GM12801 (cell line): ENCODE measurements around the gene CALCR.

ENCODE experiments used
- TF ChIP-seq, protein P1 (sequence below): IDR thresholded peaks from one replicate; pipeline ENCODE4 v1.5.1; 2011; ENCODE audit warnings: control low read depth; ENCODE audit not compliant: insufficient read length; ENCODE audit errors: extremely low read depth

The CALCR gene

DNA sequence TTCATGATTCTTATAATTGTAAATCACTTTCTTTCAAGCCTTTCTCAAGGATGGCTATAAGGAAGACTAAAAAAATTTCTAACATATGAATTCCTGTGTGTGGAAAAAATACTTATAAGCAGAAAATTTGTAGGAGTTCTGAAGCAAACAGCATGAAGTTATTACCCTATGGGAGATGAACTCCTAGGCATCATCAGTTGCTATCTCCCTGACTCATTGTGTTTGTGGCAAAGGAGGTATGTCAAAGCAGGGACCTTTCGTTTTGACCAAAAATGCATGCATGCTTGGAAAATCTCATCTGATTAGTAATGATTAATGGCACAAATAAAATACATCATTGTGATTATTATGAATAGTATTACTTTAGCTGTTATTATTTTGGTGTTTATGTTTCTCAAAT lies 59.4 kb downstream of the CALCR start:
- TF ChIP-seq, protein P1, sequence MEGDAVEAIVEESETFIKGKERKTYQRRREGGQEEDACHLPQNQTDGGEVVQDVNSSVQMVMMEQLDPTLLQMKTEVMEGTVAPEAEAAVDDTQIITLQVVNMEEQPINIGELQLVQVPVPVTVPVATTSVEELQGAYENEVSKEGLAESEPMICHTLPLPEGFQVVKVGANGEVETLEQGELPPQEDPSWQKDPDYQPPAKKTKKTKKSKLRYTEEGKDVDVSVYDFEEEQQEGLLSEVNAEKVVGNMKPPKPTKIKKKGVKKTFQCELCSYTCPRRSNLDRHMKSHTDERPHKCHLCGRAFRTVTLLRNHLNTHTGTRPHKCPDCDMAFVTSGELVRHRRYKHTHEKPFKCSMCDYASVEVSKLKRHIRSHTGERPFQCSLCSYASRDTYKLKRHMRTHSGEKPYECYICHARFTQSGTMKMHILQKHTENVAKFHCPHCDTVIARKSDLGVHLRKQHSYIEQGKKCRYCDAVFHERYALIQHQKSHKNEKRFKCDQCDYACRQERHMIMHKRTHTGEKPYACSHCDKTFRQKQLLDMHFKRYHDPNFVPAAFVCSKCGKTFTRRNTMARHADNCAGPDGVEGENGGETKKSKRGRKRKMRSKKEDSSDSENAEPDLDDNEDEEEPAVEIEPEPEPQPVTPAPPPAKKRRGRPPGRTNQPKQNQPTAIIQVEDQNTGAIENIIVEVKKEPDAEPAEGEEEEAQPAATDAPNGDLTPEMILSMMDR, result no peak

DNA sequence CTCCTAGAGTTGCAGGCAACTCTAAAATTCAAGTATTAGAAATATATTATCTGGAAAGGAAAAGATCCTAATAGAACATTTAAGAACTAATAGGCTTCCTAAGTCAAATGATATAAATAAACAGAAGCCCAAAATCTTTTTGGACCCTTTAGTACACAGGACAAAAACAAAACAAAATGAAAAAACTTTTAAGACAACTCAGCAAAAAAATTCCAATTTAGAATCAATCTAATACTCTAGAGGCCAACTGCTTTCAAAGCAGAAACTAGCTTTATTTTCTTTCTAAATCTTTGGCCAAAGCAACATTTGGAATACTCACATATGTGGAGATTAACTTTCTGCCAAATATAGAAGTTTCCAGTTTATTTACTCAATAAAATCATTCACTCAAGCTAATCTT lies 65.2 kb downstream of the CALCR start:
- TF ChIP-seq, protein P1, result no peak

DNA sequence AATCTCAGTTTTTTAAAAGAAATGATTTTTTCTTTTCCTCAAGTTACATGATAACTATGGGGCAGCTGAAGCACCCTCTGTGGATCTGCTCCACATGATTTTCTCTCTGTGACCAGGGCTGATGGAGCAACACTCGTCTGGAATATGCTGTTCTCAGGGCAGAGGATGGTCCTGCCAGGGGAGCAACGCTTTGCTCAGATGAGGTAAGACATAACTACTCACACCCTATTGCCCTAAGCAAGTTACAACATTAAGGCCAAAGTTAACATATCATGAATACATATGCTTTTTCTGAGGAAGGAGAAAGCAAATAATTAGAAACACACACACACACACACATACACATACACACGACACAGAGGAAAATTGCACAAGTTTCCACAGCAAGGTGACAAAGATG lies 71.4 kb downstream of the CALCR start:
- TF ChIP-seq, protein P1, result no peak

DNA sequence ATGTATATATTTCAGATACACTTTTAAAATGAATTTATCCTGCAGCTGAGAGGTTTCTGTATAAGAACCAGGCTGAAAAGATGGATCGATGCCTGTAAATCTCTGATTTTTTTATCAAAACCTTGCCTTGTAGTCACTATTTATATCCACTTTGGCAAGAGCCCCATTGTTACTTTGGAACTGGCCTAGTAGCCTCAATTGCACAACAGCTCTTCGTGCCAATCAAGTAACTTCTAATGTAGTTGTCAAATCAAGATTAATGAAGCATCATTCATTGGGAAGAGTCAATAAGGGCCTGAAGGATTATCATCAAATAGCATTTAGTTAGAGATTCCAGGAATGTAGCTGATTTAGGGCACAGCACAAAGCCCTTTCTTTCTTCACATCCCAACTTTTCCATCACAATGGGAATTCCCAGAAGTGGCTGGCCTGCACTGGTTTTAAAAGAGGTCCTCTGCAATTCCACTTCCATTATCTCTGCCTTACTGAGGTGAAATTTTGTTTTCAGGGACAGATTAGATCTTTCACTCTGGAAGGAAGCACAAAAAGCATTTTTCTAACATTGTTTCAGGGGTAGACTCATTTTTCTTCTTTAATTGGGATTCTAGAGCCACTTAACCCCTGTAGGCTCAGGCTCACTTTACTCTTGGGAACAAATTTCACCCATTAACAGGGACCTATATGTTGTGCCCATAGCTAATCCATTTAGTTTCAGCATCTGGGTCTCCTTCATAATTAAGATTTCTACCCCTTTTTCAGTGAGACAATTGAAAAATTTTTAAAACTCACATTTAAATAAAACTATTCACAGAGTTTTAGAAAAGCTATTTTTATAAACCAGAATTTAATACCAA lies 97.8 kb downstream of the CALCR start:
- TF ChIP-seq, protein P1, result no peak

DNA sequence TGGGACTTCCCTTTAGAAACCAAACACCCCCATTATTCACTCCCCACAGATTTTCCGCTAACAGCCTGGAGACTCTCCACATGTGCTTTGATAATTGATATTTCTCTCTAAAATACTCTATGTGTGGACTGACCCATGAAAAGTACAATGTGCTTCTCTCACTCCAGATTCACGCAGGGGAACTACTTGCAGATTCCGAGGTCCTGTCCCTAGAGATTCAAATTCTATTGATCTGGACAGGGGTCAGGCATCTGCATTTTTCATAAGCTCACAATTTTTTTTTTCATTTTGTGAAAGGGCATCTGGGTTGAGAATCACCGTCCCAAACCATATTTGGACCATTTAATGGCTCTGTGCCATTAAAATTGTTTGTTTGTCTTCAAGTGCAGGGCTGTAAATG lies 98.7 kb downstream of the CALCR start:
- TF ChIP-seq, protein P1, result no peak

DNA sequence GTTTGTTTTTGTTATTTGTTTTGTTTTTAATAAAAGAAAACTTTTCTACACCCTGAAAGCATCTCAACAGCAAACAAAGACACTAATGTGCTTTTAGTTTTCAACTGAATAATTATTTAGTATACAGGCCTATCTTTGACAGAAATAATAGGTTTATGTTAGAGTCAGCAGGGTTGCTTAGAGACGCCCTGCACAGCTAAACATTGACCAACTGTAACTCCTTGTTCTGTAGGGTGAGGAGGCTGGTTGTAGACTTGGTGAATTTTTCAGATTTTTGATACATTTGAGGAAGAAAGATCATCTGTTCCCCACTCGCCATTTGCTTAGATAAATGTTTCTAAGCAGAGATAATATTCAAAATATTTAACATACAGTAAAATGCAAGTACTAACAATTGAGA lies 103.1 kb downstream of the CALCR start:
- TF ChIP-seq, protein P1, result no peak

DNA sequence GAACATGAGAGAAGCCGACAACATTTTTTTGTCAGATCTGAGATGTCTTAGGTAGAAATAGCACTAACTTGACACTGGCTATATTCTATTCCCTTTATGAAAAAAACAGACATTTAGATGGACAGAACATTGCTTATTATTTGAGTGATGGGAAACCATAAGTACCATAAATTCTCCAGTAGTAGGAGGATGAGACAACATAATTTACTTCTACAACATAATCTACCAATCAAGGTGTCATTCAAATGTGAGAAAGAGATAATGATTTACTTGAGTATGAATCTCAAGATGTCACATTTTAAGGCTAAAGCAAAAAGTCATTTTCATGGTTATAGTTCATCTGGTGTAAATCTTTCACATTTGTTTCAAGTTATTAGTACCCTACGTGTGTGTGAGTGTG lies 110.8 kb downstream of the CALCR start:
- TF ChIP-seq, protein P1, result no peak
